DMS153 treated with DMSO at 0.1 percent for 48 hours (cell line): ENCODE results near the gene BRCC3.
"Not testable (repeated sequence)": the region's sequence is repeated elsewhere in the genome, so short reads cannot be mapped to it uniquely, and the experiment has no call there.

Experiments
- DNase-seq: peaks from one replicate; lab custom pipeline; 2025; ENCODE audit not compliant: unreplicated experiment; lab: John Stamatoyannopoulos, UW

Gene BRCC3

DNA sequence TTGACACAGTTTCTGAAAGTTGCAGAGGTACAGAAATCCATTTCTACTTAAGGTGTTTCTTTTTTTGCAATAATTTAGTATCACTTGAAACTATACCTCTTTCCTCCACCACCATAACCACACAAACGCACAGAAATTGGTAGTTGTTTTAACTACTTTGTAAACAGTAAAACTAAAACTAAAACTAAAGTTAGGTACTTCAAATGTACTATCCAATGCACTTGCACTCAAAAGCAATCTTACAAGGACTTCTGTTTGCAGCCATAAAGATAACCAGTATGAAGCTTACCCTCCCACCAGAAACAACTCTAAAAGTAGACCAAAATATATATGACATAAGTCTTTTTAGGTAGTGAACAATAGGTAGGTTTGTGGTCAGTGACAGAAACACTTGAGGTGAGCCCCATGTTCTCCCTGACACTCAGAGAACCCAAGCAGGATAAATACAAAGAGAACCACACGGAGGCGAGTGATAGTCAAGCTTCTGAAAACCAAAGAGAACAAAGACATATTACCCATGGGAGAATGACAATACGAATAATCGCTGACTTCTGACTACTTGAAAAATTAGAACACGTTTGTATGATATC, 72.7 kb downstream of the BRCC3 start:
- no peak for DNase-seq

DNA sequence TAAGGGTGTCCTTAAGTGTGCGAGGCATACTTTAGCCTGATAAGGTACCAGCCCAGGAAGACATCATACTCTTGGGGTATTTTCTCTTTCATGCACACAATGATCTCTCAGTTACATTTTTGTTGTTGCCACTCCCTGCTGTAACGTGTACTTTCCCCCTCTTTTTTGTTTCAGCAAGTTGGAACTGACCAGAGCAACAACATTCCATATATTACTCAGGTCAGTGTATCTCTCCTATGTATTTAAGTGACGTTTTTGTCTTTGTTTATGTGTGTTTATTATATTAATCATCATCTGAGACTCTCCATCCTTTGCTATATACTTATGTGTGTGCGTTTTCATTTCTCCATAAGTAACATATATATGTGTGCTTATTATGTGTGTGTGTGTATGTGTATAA, 73.6 kb downstream of the BRCC3 start:
- DNase-seq: no peak

DNA sequence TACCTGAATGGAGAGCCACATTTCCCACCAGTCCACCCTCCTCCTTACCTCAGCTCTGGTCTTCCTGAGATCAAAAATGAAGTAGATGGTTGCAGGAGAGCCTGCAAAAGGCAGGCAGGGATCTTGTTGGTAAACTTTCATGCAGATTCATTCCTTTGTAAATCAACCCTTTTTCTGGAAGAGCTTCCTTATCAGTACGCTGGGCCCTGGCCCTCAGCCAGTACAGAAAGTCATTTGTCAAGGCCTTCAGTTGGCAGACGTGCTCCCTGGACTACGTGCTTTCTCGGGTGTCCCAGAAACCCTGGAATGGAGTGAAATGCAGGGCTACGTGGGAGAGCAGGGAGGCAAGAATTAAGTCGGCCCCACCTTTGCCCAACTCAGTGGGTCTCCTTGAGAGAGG, 76.3 kb downstream of the BRCC3 start:
- not testable (repeated sequence) for DNase-seq

DNA sequence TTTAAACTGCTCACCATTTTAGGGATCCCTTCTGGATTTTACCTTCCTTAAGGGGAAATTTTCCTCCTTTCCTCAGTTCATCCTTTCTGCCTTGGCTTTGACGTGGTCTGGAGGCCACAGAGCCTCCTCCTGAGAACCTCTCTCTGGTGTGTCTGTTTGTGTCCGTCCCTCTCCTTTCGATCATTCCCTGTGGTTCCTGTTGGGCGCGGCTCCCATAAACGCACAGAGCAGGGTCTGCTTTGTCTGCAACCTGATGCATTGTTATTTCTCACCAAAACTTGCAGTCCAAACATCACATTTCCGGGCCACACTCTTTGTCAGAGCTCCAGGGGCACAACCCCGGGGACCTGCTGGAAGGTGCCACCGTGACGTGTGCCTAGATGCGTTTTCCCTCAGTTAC, 76.9 kb downstream of the BRCC3 start:
- not testable (repeated sequence) for DNase-seq

DNA sequence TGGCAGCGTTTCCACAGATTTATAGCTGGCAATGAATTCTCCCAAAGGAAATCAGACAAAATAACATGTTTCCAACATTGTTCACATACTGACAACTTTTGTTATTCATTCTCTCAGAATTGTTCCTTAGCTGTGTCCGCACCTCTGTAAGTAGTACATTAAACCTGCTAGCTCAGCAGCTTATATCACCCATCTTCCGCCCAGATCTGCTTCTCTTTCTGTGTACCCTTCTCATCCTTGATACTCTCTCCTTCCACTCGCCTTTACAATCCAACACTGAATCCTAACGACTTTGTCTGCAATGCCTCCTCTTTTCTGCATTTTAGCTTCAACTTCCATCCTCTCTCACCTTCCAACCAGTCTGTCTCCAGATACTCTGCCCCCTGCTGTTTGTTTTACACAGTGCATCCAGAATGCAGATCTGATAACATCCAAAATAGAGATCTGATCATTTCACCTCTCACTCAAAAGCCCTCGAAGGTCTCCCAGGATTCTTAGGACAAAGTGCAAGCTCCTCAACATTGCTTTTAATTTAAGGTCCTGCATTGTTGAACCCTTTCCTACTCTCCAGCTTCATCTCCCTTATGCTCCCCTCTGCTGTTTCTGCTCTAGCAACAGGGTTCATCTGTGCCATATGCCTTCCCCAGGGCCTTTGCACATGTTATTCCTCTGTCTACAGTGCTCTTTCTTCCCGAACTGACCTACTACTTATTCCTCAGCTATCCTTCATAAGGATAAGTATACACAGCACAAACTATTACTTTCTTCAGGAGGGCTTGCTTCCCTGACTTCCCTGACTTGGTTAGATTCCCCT, 77.6 kb downstream of the BRCC3 start:
- peak; percentile 23 for DNase-seq

DNA sequence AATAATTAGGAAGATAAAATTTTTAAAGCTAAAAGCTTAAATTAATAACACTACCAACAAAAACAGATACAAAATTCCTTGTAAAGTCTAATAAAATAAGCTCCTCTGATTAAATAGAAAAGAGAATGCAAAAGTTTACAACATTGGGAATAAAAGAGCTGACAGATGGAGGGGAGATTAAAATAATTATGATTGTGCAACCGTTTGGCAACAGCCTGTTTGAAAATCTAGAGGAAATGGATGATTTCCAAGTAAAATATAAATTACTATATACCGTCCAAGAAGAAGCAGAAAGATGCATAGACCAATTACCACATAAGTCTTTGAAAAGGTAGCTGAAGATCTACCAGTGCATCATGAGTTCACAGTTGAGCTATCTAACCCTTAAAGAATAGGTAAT, 98.6 kb downstream of the BRCC3 start:
- DNase-seq: no peak
